ENCODE data around the gene HID1. TPM values are rescaled to one million over a fixed set of nuclear protein-coding genes. Genes with fewer than 3 reads are reported as not detected.
A peak's percentile ranks its signal among the peaks of the same experiment; 100 is the strongest.

HID1 gene
- total RNA-seq, 1 donor from 2014 or later: 8.5 TPM

DNA sequence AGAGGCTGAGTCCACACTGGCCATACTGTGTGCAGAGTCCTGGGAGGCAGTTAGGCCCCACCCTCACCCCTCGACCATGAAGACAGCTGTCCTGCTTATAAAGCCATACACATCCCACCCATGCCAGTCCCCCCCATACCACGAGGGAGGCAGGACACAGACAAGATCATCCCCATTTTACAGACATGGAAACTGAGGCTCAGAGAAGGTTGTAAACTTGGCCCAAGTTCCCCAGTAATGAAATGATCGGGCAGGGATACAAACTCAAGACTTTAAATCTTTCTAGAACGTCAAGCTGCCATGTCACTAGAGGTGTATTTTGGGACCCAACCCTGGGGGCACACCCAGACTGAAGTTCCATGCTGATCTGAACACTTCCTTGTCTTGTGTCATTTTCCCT is 16.5 kb downstream of the HID1 start:
- DNase-seq (ENCODE audit: missing footprints): no peak
- no peak for ATAC-seq
- intact Hi-C loops (cut with DNase I): loop anchor here (5.0 kb wide), 2 partner anchors 164 to 214 kb away; no protein-coding TSS in a partner anchor

DNA sequence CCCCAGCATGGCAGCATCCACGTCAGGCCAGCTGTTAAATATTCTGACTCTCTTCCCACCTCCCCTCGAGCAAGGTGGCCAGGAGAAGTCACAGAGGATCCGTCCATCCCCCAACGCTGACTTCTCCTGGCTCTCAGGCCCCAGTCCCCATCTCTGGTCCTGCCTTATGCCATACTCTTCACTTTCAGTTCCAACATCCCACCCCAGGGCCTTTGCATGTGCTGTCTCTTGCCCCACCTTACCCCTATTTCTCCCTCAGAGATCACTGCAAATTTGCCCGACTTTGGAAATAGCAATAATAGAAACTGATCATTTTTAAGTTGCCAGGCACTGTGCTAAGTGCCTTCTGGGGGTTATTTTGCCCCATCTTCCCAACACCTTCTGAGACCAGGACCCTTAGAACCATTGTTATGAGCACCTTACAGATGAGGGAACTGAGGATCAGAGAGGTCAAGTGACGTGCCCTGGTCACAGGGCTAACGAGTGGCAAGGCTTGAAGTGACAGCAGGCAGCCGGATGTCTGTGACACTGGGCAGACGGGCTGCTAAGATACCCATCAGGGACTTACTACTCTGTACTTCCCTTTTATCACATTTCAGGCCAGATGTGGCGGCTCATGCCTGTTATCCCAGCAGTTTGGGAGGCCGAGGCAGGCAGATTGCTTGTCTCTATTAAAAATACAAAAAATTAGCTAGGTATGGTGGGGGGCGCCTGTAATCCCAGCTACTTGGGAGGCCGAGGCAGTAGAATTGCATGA is 17.7 kb downstream of the HID1 start:
- ATAC-seq (no peak), DNase-seq (ENCODE audit: missing footprints) (no peak)
- intact Hi-C loops (cut with DNase I): loop anchor here (5.0 kb wide), 2 partner anchors 163 to 213 kb away; no protein-coding TSS in a partner anchor

GRCh38 chr17:74954115-74954514 is 18.4 kb downstream of the HID1 start:
- intact Hi-C loops (cut with DNase I): no loop called here
- DNase-seq (ENCODE audit: missing footprints): no peak
- no peak for ATAC-seq

GRCh38 chr17:74953134-74953687 is 19.3 kb downstream of the HID1 start:
- peak; percentile 46 for DNase-seq (ENCODE audit: missing footprints)
- intact Hi-C loops (cut with DNase I): no loop called here
- no peak for ATAC-seq

DNA sequence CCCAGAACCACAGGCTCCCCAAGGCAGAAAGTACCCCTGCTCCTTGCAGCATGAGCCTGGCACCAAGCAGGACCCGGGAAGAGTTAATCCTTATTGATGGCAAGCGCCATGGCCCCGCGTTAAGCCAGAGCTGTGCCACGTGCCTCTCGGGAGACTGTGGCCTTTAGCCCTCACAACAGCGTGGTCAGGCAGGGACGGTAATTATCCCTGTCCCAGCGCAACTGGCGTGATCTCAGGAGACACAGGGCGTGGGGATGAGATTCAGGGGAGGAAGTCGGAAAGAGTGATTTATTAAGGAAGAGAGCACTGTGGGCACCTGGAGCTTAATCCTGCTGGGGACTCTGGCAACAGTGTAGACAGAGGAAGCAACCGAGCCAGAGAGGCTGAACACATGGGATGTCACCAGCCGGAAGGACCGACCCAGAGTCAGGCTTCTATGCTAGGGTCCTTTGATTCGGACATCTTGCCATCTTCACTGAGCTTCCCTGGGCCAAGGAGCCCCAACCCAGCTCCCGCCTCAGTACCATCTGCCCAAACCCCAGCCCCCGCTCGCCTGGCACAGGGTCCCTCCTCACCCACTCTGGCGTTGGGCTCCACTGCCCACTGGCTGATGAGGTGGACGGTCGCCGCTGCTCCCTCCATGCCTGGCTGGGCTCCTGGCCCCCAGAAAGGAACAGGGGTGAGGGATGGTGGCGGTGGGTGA is 20.0 kb downstream of the HID1 start:
- intact Hi-C loops (cut with DNase I): no loop called here
- DNase-seq (ENCODE audit: missing footprints): peak; percentile 55
- ATAC-seq: no peak

DNA sequence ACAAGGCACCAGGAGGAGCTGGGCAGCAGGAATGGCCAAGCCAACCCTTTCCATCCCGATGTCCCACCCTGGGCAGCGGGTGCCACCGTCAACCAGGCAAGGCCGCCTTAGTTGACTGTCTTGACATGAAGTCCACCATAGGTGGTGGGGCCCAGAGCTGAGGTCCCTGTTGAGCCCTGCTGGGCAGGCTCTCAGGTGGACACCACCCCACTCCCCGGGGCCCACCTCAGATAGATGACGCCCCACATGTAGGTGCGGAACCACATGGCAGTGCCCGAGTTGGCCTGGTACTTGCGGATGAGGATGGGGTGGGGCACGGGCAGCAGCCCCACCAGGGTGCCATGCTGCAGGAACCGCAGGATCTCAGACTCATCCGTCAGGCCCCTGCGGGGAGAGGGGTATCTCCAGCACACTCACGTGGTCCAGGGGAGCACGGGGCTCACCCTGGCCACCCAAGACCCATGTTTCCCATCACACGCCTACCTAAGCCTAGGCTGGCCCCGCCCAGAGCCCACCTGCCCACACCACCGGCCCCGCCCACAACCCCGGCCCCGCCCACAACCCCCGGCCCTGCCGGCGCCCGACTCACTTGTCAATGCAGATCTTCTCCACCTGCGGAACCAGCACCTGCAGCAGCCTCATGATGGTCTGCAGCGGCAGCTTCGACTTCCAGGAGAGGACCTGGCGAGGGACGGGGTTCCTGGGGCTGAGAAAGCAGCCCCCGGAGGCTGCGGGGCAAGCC is 20.7 kb downstream of the HID1 start:
- DNase-seq (ENCODE audit: missing footprints) (peak; percentile 28), ATAC-seq (no peak)
- intact Hi-C loops (cut with DNase I): no loop called here

DNA sequence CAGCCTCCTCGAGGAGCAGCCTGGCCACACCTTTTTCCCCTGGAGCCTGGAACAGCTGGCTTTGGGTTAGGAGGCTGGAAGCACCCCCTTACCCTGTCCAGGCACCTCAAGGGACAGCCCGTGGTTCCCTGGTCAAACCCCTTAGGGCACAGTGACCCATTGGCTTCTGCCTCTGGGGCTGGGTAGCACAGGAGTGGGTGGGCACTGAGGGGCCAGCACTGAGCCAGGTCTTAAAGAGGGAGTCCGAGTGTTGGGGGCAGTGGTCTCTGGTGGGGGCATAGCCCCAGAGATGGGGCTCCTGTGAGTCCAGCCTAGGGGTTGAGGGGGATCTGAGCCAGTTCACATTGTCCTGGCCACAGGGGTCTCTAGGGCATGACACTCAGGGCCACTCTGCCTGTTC is 21.5 kb downstream of the HID1 start:
- intact Hi-C loops (cut with DNase I): no loop called here
- ATAC-seq: no peak
- no peak for DNase-seq (ENCODE audit: missing footprints)

GRCh38 chr17:74950207-74950606 is 22.4 kb downstream of the HID1 start:
- no peak for ATAC-seq
- no peak for DNase-seq (ENCODE audit: missing footprints)
- intact Hi-C loops (cut with DNase I): no loop called here

DNA sequence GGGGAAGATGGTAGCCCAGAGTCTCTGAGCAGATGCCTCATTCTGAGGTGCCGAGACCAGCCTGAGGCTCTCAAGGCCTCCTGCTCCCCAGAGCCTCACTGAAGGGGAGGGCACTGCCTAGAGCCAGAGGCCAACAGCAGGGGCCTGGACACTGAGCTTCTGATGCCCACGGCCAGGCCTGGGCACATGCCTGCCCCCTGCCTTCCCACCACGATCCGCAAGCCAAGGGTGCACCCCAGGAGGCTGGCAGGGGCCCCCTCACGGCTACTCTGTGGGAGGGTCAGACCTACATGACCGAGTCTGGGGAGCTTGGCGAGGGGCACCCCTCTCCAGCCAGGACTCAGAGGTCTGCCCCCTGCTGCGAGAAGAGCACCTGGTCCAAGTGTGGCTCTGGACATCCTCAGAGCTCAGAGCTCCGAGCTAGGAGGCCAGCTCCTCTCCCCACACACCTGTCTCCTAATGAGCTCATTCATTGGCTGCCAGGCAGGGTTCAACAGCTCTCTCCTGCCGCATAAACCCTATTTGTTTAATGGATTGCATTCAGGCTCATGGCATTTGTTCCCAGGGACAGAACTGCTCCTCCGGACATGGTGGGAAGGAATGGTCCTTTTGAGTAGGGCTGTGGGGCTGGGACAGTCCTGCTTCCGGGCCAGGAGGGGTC is 23.0 kb downstream of the HID1 start:
- intact Hi-C loops (cut with DNase I): no loop called here
- no peak for ATAC-seq

GRCh38 chr17:74947041-74947754 is 25.4 kb downstream of the HID1 start:
- ATAC-seq: no peak
- intact Hi-C loops (cut with DNase I): no loop called here
- DNase-seq (ENCODE audit: missing footprints): no peak

More for the DNA sequence above, 23.0 kb downstream of the HID1 start:
- DNase-seq (ENCODE audit: missing footprints): no peak

DNA sequence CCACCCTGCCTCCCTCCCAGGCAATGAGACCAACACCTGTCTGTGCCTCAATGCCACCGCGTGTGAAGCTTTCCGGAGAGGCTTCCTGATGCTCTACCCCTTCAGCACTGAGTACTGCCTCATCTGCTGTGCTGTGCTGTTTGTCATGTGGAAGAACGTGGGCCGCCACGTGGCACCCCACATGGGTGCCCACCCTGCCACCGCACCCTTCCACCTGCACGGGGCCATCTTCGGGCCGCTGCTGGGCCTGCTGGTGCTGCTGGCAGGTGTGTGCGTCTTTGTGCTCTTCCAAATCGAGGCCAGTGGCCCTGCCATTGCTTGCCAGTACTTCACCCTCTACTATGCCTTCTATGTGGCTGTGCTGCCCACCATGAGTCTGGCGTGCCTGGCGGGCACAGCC is 25.9 kb downstream of the HID1 start:
- DNase-seq (ENCODE audit: missing footprints): no peak
- ATAC-seq: no peak

GRCh38 chr17:74945543-74945942 is 27.0 kb downstream of the HID1 start:
- no peak for ATAC-seq
- intact Hi-C loops (cut with DNase I): no loop called here
- no peak for DNase-seq (ENCODE audit: missing footprints)

More for the DNA sequence above, 25.9 kb downstream of the HID1 start:
- intact Hi-C loops (cut with DNase I): no loop called here

- intact Hi-C loops (cut with DNase I): no loop called here
- no peak for ATAC-seq
- no peak for DNase-seq (ENCODE audit: missing footprints)
These were observed 28.6 kb downstream of the HID1 start for GRCh38 chr17:74943808-74944522.

DNA sequence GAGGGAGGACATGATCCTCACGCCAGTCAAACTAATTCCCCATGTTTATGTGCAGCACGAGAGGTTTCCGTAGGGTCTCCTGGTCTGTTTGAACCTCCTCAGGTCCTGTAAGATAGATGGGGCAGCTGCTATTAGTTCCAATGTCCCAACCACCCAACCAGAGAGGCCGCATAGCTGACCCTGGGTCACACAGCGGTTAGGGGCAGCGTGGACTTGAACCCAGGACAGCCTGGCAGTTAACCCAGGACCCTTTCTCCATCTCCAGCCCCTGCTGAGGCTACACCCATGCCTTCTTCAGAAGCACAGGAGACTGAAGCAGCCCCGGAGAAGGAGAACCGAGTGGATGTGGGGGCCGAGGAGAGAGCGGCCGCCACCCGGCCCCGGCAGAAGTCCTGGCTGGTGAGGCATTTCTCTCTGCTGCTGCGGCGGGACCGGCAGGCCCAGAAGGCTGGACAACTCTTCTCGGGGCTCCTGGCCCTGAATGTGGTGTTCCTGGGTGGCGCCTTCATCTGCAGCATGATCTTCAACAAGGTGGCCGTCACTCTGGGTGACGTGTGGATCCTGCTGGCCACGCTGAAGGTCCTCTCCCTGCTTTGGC is 31.3 kb downstream of the HID1 start:
- no peak for DNase-seq (ENCODE audit: missing footprints)
- no peak for ATAC-seq
- intact Hi-C loops (cut with DNase I): no loop called here

- no peak for DNase-seq (ENCODE audit: missing footprints)
- no peak for ATAC-seq
- intact Hi-C loops (cut with DNase I): no loop called here
These were observed 33.0 kb downstream of the HID1 start for GRCh38 chr17:74939534-74939933.

- intact Hi-C loops (cut with DNase I): no loop called here
- no peak for DNase-seq (ENCODE audit: missing footprints)
- no peak for ATAC-seq
These were observed 34.2 kb downstream of the HID1 start for GRCh38 chr17:74938194-74938950.

Measured in Right ventricle myocardium inferior (tissue), 1 donor.